ENCODE results near the gene SERPIND1.
A peak's percentile ranks its signal among the peaks of the same experiment; 100 is the strongest.

SERPIND1 gene

GRCh38 chr22:20741634-20742581 is 32.0 kb upstream of the SERPIND1 start:
- Histone ChIP-seq H3K9me3 (ENCODE audit: control extremely low read depth in 1 of 5, control insufficient read depth in 4 of 5, insufficient read depth in 2 of 5, low read depth in 1 of 5, low read length in 4 of 5) (peaks cover 0 to 4% (median 0%) of the 10 kb centered on the region in 5 experiments), H3K4me1 (ENCODE audit: control extremely low read depth in 1 of 4, control insufficient read depth in 4 of 4, insufficient read depth in 4 of 4, low read length in 3 of 4) (peaks cover 0 to 21% (median 16%) of the 10 kb centered on the region in 4 experiments), H3K36me3 (ENCODE audit: control insufficient read depth in 4 of 4, insufficient read depth in 4 of 4, low read length in 3 of 4) (peaks cover 0 to 53% (median 28%) of the 10 kb centered on the region in 4 experiments), H3K4me3 (ENCODE audit: control insufficient read depth in 1 of 7, extremely low read depth in 1 of 7, insufficient read depth in 4 of 7, low read depth in 2 of 7, low read length in 6 of 7) (no peak overlapping the region), H3K27me3 (replicated peaks in 2 of 5; ENCODE audit: control insufficient read depth in 4 of 5, insufficient read depth in 5 of 5, low read length in 4 of 5) (no peaks in the 10 kb centered on the region), H3K27ac (ENCODE audit: insufficient read depth in 1 of 2, low read depth in 1 of 2, low read length in 2 of 2, poor library complexity in 1 of 2, severe bottlenecking in 2 of 2) (no peak overlapping the region)
- POLR2A ChIA-PET = no interaction called here
- 66% methylated on average over 9 of the region's 16 CpGs for WGBS (ENCODE audit: insufficient coverage)
- peak; percentile 39 to 57 (median 49) for DNase-seq
- CTCF ChIA-PET = interaction anchor here (0.7 to 2.5 kb wide), 12 partner anchors 9 to 181 kb away, joined by 3 to 11 read pairs (median 4); no protein-coding TSS in a partner anchor

DNA sequence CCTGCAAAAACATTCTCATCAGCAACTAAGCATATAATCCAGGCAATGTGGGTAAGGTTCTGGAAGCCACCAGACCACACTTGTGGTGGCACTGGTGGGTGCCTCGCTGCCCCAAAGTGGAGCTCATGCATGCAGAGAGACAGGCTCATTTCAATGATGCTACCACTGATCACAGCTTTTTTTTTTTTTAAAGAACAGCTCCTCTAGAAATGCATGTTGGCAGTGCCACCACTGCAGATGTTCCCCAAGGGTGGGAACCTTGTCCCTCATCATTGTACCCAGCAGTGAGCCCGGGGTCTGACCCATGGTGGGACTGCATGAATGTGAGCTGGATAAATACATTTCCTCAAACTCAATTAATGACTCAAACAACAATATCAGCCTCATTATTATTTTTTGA is 31.1 kb upstream of the SERPIND1 start:
- CTCF ChIA-PET = interaction anchor here (0.7 to 2.5 kb wide), 9 partner anchors 9 to 182 kb away, joined by 3 to 11 read pairs (median 4); no protein-coding TSS in a partner anchor
- H3K4me1 ChIP-seq (ENCODE audit: control extremely low read depth in 1 of 4, control insufficient read depth in 4 of 4, insufficient read depth in 4 of 4, low read length in 3 of 4) = peaks cover 0 to 18% (median 13%) of the 10 kb centered on the region in 4 experiments

GRCh38 chr22:20744456-20744855 is 29.5 kb upstream of the SERPIND1 start:
- Histone ChIP-seq H3K27ac (ENCODE audit: insufficient read depth in 1 of 2, low read depth in 1 of 2, low read length in 2 of 2, poor library complexity in 1 of 2, severe bottlenecking in 2 of 2) (no peak overlapping the region), H3K9me3 (ENCODE audit: control extremely low read depth in 1 of 5, control insufficient read depth in 4 of 5, insufficient read depth in 2 of 5, low read depth in 1 of 5, low read length in 4 of 5) (peaks cover 0 to 4% (median 0%) of the 10 kb centered on the region in 5 experiments), H3K4me3 (ENCODE audit: control insufficient read depth in 1 of 7, extremely low read depth in 1 of 7, insufficient read depth in 4 of 7, low read depth in 2 of 7, low read length in 6 of 7) (no peak overlapping the region), H3K4me1 (ENCODE audit: control extremely low read depth in 1 of 4, control insufficient read depth in 4 of 4, insufficient read depth in 4 of 4, low read length in 3 of 4) (peaks cover 0 to 3% (median 2%) of the 10 kb centered on the region in 4 experiments), H3K36me3 (ENCODE audit: control insufficient read depth in 4 of 4, insufficient read depth in 4 of 4, low read length in 3 of 4) (peaks cover 2 to 71% (median 50%) of the 10 kb centered on the region in 4 experiments), H3K27me3 (replicated peaks in 2 of 5; ENCODE audit: control insufficient read depth in 4 of 5, insufficient read depth in 5 of 5, low read length in 4 of 5) (no peaks in the 10 kb centered on the region)
- CTCF ChIA-PET = interaction anchor here (1.0 kb wide), 1 partner anchor 137 kb away, joined by 4 read pairs; no protein-coding TSS in a partner anchor
- POLR2A ChIA-PET = no interaction called here
- 94% methylated on average over 9 of the region's 15 CpGs for WGBS (ENCODE audit: insufficient coverage)
- DNase-seq = no peak

More for the DNA sequence above, 31.1 kb upstream of the SERPIND1 start:
- POLR2A ChIA-PET = no interaction called here
- 90% methylated on average over 1 of the region's 2 CpGs for WGBS (ENCODE audit: insufficient coverage)
- Histone ChIP-seq H3K9me3 (ENCODE audit: control extremely low read depth in 1 of 5, control insufficient read depth in 4 of 5, insufficient read depth in 2 of 5, low read depth in 1 of 5, low read length in 4 of 5) (peaks cover 0 to 4% (median 0%) of the 10 kb centered on the region in 5 experiments), H3K36me3 (ENCODE audit: control insufficient read depth in 4 of 4, insufficient read depth in 4 of 4, low read length in 3 of 4) (peaks cover 2 to 61% (median 37%) of the 10 kb centered on the region in 4 experiments), H3K27me3 (replicated peaks in 2 of 5; ENCODE audit: control insufficient read depth in 4 of 5, insufficient read depth in 5 of 5, low read length in 4 of 5) (no peaks in the 10 kb centered on the region), H3K27ac (ENCODE audit: insufficient read depth in 1 of 2, low read depth in 1 of 2, low read length in 2 of 2, poor library complexity in 1 of 2, severe bottlenecking in 2 of 2) (no peak overlapping the region), H3K4me3 (ENCODE audit: control insufficient read depth in 1 of 7, extremely low read depth in 1 of 7, insufficient read depth in 4 of 7, low read depth in 2 of 7, low read length in 6 of 7) (no peak overlapping the region)
- no peak for DNase-seq

GRCh38 chr22:20745119-20745518 is 28.8 kb upstream of the SERPIND1 start:
- ChIA-PET CTCF (interaction anchor here (1.5 kb wide), 1 partner anchor 23 kb away, joined by 3 read pairs; no protein-coding TSS in a partner anchor), POLR2A (no interaction called here)
- WGBS (ENCODE audit: insufficient coverage) = 92% methylated on average over 2 of the region's 3 CpGs
- Histone ChIP-seq H3K4me3 (ENCODE audit: control insufficient read depth in 1 of 7, extremely low read depth in 1 of 7, insufficient read depth in 4 of 7, low read depth in 2 of 7, low read length in 6 of 7) (no peak overlapping the region), H3K4me1 (ENCODE audit: control extremely low read depth in 1 of 4, control insufficient read depth in 4 of 4, insufficient read depth in 4 of 4, low read length in 3 of 4) (peaks cover 0 to 3% (median 0%) of the 10 kb centered on the region in 4 experiments), H3K9me3 (ENCODE audit: control extremely low read depth in 1 of 5, control insufficient read depth in 4 of 5, insufficient read depth in 2 of 5, low read depth in 1 of 5, low read length in 4 of 5) (peaks cover 0 to 4% (median 0%) of the 10 kb centered on the region in 5 experiments), H3K27me3 (replicated peaks in 2 of 5; ENCODE audit: control insufficient read depth in 4 of 5, insufficient read depth in 5 of 5, low read length in 4 of 5) (no peaks in the 10 kb centered on the region), H3K36me3 (ENCODE audit: control insufficient read depth in 4 of 4, insufficient read depth in 4 of 4, low read length in 3 of 4) (peaks cover 6 to 78% (median 54%) of the 10 kb centered on the region in 4 experiments), H3K27ac (ENCODE audit: insufficient read depth in 1 of 2, low read depth in 1 of 2, low read length in 2 of 2, poor library complexity in 1 of 2, severe bottlenecking in 2 of 2) (no peak overlapping the region)
- no peak for DNase-seq

- Histone ChIP-seq H3K27me3 (replicated peaks in 2 of 5; ENCODE audit: control insufficient read depth in 4 of 5, insufficient read depth in 5 of 5, low read length in 4 of 5) (no peaks in the 10 kb centered on the region), H3K4me3 (ENCODE audit: control insufficient read depth in 1 of 7, extremely low read depth in 1 of 7, insufficient read depth in 4 of 7, low read depth in 2 of 7, low read length in 6 of 7) (no peak overlapping the region), H3K4me1 (ENCODE audit: control extremely low read depth in 1 of 4, control insufficient read depth in 4 of 4, insufficient read depth in 4 of 4, low read length in 3 of 4) (peaks cover 0 to 5% (median 1%) of the 10 kb centered on the region in 4 experiments), H3K27ac (ENCODE audit: insufficient read depth in 1 of 2, low read depth in 1 of 2, low read length in 2 of 2, poor library complexity in 1 of 2, severe bottlenecking in 2 of 2) (no peak overlapping the region), H3K9me3 (ENCODE audit: control extremely low read depth in 1 of 5, control insufficient read depth in 4 of 5, insufficient read depth in 2 of 5, low read depth in 1 of 5, low read length in 4 of 5) (no peaks in the 10 kb centered on the region), H3K36me3 (ENCODE audit: control insufficient read depth in 4 of 4, insufficient read depth in 4 of 4, low read length in 3 of 4) (peaks cover 7 to 83% (median 54%) of the 10 kb centered on the region in 4 experiments)
- CTCF ChIA-PET = interaction anchor here (0.6 to 1.5 kb wide), 2 partner anchors 12 to 21 kb away, joined by 3 to 5 read pairs; no protein-coding TSS in a partner anchor
- POLR2A ChIA-PET = no interaction called here
- no peak for DNase-seq
- WGBS (ENCODE audit: insufficient coverage) = 97% methylated on average over 6 of the region's 9 CpGs
Observed at GRCh38 chr22:20746431-20747189, 27.3 kb upstream of the SERPIND1 start.

- H3K4me3 ChIP-seq (ENCODE audit: control insufficient read depth in 1 of 7, extremely low read depth in 1 of 7, insufficient read depth in 4 of 7, low read depth in 2 of 7, low read length in 6 of 7) = no peak overlapping the region
- H3K27me3 ChIP-seq (replicated peaks in 2 of 5; ENCODE audit: control insufficient read depth in 4 of 5, insufficient read depth in 5 of 5, low read length in 4 of 5) = no peaks in the 10 kb centered on the region
- H3K4me1 ChIP-seq (ENCODE audit: control extremely low read depth in 1 of 4, control insufficient read depth in 4 of 4, insufficient read depth in 4 of 4, low read length in 3 of 4) = peaks cover 0 to 5% (median 1%) of the 10 kb centered on the region in 4 experiments
- H3K27ac ChIP-seq (ENCODE audit: insufficient read depth in 1 of 2, low read depth in 1 of 2, low read length in 2 of 2, poor library complexity in 1 of 2, severe bottlenecking in 2 of 2) = no peak overlapping the region
- H3K36me3 ChIP-seq (ENCODE audit: control insufficient read depth in 4 of 4, insufficient read depth in 4 of 4, low read length in 3 of 4) = peaks cover 9 to 84% (median 56%) of the 10 kb centered on the region in 4 experiments
- POLR2A ChIA-PET = no interaction called here
- H3K9me3 ChIP-seq (ENCODE audit: control extremely low read depth in 1 of 5, control insufficient read depth in 4 of 5, insufficient read depth in 2 of 5, low read depth in 1 of 5, low read length in 4 of 5) = no peaks in the 10 kb centered on the region
- CTCF ChIA-PET = no interaction called here
- DNase-seq = no peak
- WGBS (ENCODE audit: insufficient coverage) = 100% methylated on average over 8 of the region's 10 CpGs
Observed at GRCh38 chr22:20747223-20747622, 26.7 kb upstream of the SERPIND1 start.
